Upper lobe of left lung (tissue), 6 donors: ENCODE data around the gene HOXC13. TPM values are rescaled to one million over a fixed set of nuclear protein-coding genes. Genes with fewer than 3 reads are reported as not detected.

Experiments used
- ATAC-seq, 2 donors: fragments of 200-7000 bp; cut with Tn5 transposase; one replicate each; pipeline ENCODE4 v1.9.1; 2022; ENCODE audit warnings: mild to moderate bottlenecking in 2 of 2, moderate library complexity in 2 of 2; ENCODE audit not compliant: low FRiP score in 2 of 2
- DNase-seq, 2 donors: peaks; one replicate each; pipeline ENCODE4 v3.0.0-alpha.2; 2019 to 2020
- H3K27ac ChIP-seq, 4 donors: fragments of 200-600 bp; sonication (generic); one replicate each; pipeline ENCODE4 v1.5.1; 2016 to 2019
- H3K27me3 ChIP-seq, 4 donors: fragments of 200-600 bp; sonication (generic); one replicate each; pipeline ENCODE4 v1.5.1; 2017 to 2019
- H3K36me3 ChIP-seq, 4 donors: fragments of 200-600 bp; sonication (generic); one replicate each; pipeline ENCODE4 v1.5.1; 2016 to 2019
- H3K4me1 ChIP-seq, 4 donors: fragments of 200-600 bp; sonication (generic); one replicate each; pipeline ENCODE4 v1.5.1; 2018 to 2019
- H3K4me3 ChIP-seq, 4 donors: fragments of 200-600 bp; sonication (generic); one replicate each; pipeline ENCODE4 v1.5.1; 2017 to 2019; ENCODE audit warnings: mild to moderate bottlenecking in 2 of 4, moderate library complexity in 1 of 4
- H3K9me3 ChIP-seq, 4 donors: fragments of 200-600 bp; sonication (generic); one replicate each; pipeline ENCODE4 v1.5.1; 2018 to 2019
- CTCF ChIP-seq, 6 experiments: fragments of 450-650 bp in 4 of 6; fragments of 200-600 bp in 2 of 6; sonication (generic) in 2 of 6; IDR thresholded peaks; one replicate each; pipeline ENCODE4 v1.5.1; 2016 to 2019; ENCODE audit warnings: antibody characterized with exemption in 6 of 6
- EP300 ChIP-seq, 4 donors: sonication (generic); formaldehyde crosslinking; IDR thresholded peaks; one replicate each; pipeline ENCODE4 v1.5.1; 2017; ENCODE audit warnings: antibody characterized with exemption in 4 of 4, control low read depth in 2 of 4
- POLR2A ChIP-seq, 4 donors: fragments of 450-650 bp; IDR thresholded peaks; one replicate each; pipeline ENCODE4 v1.5.1; 2016 to 2017; ENCODE audit warnings: antibody characterized with exemption in 4 of 4, mild to moderate bottlenecking in 2 of 4
- POLR2AphosphoS5 ChIP-seq, 2 donors: sonication (generic); formaldehyde crosslinking; IDR thresholded peaks; one replicate each; pipeline ENCODE4 v1.5.1; 2017; ENCODE audit warnings: antibody characterized with exemption in 2 of 2
- WGBS, 2 donors: methylation state at CpG; one replicate each; pipeline ENCODE4 v1.1.5; 2017 to 2018; 5-methylcytosine and 5-hydroxymethylcytosine counted together
- total RNA-seq, 6 donors: library from RNA; depleted of rRNA in 4 of 6; stranded (reverse); fragments of >200 nt in 4 of 6; gene quantifications; one replicate each; pipeline versions ENCODE4 v1.1.0 to v1.2.1, GENCODE V29; 2016 to 2021
- donor health status: DM: no; HTN: no; CAD: no; lungs with moderate emphysema.
- donor health status: DM: no; HTN: yes; CAD: no; lungs with severe emphysema.

The HOXC13 gene
- total RNA-seq, 6 donors from 2014 or later: not detected

- H3K27me3 ChIP-seq: peaks cover 0 to 88% (median 53%) of the 10 kb centered on the region in 4 donors
- no peak overlapping the region for H3K4me3 ChIP-seq
- ATAC-seq (no peak), DNase-seq (no peak)
- WGBS, 2 donors: 30% methylated on average over 3 of the region's 3 CpGs; no CpG with 5 or more reads in 1 of the 2 donors
- no peak overlapping the region for H3K27ac ChIP-seq
- TF ChIP-seq CTCF (IDR thresholded peaks at IDR 0.05) (no peak), POLR2AphosphoS5 (IDR thresholded peaks at IDR 0.05) (no peak), POLR2A (IDR thresholded peaks at IDR 0.05) (no peak), EP300 (IDR thresholded peaks at IDR 0.05) (no peak)
- no peaks in the 10 kb centered on the region for H3K36me3 ChIP-seq
- H3K9me3 ChIP-seq: no peaks in the 10 kb centered on the region
- peaks cover 0 to 25% (median 5%) of the 10 kb centered on the region in 4 donors for H3K4me1 ChIP-seq
Measured at GRCh38 chr12:53958128-53958527, 19.5 kb downstream of the HOXC13 start.

- no peak for TF ChIP-seq EP300 (IDR thresholded peaks at IDR 0.05)
- no peak for TF ChIP-seq CTCF (IDR thresholded peaks at IDR 0.05)
- no peak for TF ChIP-seq POLR2A (IDR thresholded peaks at IDR 0.05)
- TF ChIP-seq POLR2AphosphoS5 (IDR thresholded peaks at IDR 0.05): no peak
- no peak overlapping the region for H3K4me3 ChIP-seq
- DNase-seq: no peak
- 6 to 10% methylated on average over 4 of the region's 4 CpGs for WGBS, 2 donors
- no peaks in the 10 kb centered on the region for H3K36me3 ChIP-seq
- H3K4me1 ChIP-seq: peaks cover 0 to 28% (median 5%) of the 10 kb centered on the region in 4 donors
- peaks cover 0 to 86% (median 56%) of the 10 kb centered on the region in 4 donors for H3K27me3 ChIP-seq
- H3K27ac ChIP-seq: no peak overlapping the region
- no peaks in the 10 kb centered on the region for H3K9me3 ChIP-seq
- ATAC-seq: no peak
Measured at GRCh38 chr12:53959314-53959713, 20.7 kb downstream of the HOXC13 start.

GRCh38 chr12:53960187-53961024, 21.8 kb downstream of the HOXC13 start:
- no peak for DNase-seq
- no peak for TF ChIP-seq POLR2A (IDR thresholded peaks at IDR 0.05)
- no peak for TF ChIP-seq EP300 (IDR thresholded peaks at IDR 0.05)
- TF ChIP-seq CTCF (IDR thresholded peaks at IDR 0.05): no peak
- TF ChIP-seq POLR2AphosphoS5 (IDR thresholded peaks at IDR 0.05): no peak
- Histone ChIP-seq H3K4me3 (no peak overlapping the region), H3K27me3 (peaks cover 0 to 83% (median 50%) of the 10 kb centered on the region in 4 donors), H3K4me1 (peaks cover 0 to 21% (median 5%) of the 10 kb centered on the region in 4 donors), H3K9me3 (no peaks in the 10 kb centered on the region), H3K27ac (no peak overlapping the region), H3K36me3 (no peaks in the 10 kb centered on the region)
- no peak for ATAC-seq
- 9 to 11% methylated on average over 32 to 33 of the region's 39 CpGs for WGBS, 2 donors

- H3K36me3 ChIP-seq: no peaks in the 10 kb centered on the region
- 3% methylated on average over 34 of the region's 72 CpGs; no CpG with 5 or more reads in 1 of the 2 donors for WGBS, 2 donors
- DNase-seq (peak in 1 of 2 donors; percentile 80), ATAC-seq (peak in 1 of 2 donors; percentile 29)
- peaks cover 0 to 83% (median 51%) of the 10 kb centered on the region in 4 donors for H3K27me3 ChIP-seq
- H3K4me1 ChIP-seq: peaks cover 0 to 23% (median 6%) of the 10 kb centered on the region in 4 donors
- no peak overlapping the region for H3K4me3 ChIP-seq
- no peak overlapping the region for H3K27ac ChIP-seq
- H3K9me3 ChIP-seq: no peaks in the 10 kb centered on the region
- no peak for TF ChIP-seq POLR2A (IDR thresholded peaks at IDR 0.05)
- no peak for TF ChIP-seq CTCF (IDR thresholded peaks at IDR 0.05)
- no peak for TF ChIP-seq POLR2AphosphoS5 (IDR thresholded peaks at IDR 0.05)
- TF ChIP-seq EP300 (IDR thresholded peaks at IDR 0.05): no peak
Measured at GRCh38 chr12:53961025-53961761, 22.6 kb downstream of the HOXC13 start.
